Activated CD4-positive, alpha-beta T cell treated with anti-CD3 and anti-CD28 coated beads for 36 hours (primary cell): Measurements from ENCODE around the gene CCSER1. TPM values are rescaled to one million over a fixed set of nuclear protein-coding genes. Genes with fewer than 3 reads are reported as not detected.
"Not testable (repeated sequence)": the region's sequence is repeated elsewhere in the genome, so short reads cannot be mapped to it uniquely, and the experiment has no call there.

Source experiments
- ATAC-seq: fragments of 200-7000 bp; cut with Tn5 transposase; one replicate; pipeline ENCODE4 v1.10.0; 2021; ENCODE audit warnings: mild to moderate bottlenecking, moderate library complexity
- CTCF ChIA-PET: fragments of 350-600 bp; sonication (Branson Sonifier 250); formaldehyde crosslinking; loops from one replicate; lab custom pipeline; 2021; ENCODE audit warnings: antibody characterized with exemption; lab: Charles Lee
- POLR2A ChIA-PET: fragments of 350-600 bp; sonication (Branson Sonifier 250); formaldehyde crosslinking; loops from one replicate; lab custom pipeline; 2021; ENCODE audit warnings: antibody characterized with exemption, inconsistent platforms; lab: Charles Lee
- DNase-seq: peaks from one replicate; pipeline ENCODE4 v3.0.0-alpha.2; 2020
- H3K27ac Mint-ChIP-seq: one replicate; pipeline ENCODE4 v1.8.0; 2021; ENCODE audit warnings: mixed read lengths
- H3K27me3 Mint-ChIP-seq: one replicate; pipeline ENCODE4 v1.8.0; 2021; ENCODE audit warnings: mixed read lengths
- H3K36me3 Mint-ChIP-seq: one replicate; pipeline ENCODE4 v1.8.0; 2021; ENCODE audit warnings: low read depth, mixed read lengths
- H3K4me1 Mint-ChIP-seq: one replicate; pipeline ENCODE4 v1.8.0; 2021; ENCODE audit warnings: mixed read lengths
- H3K4me3 Mint-ChIP-seq: one replicate; pipeline ENCODE4 v1.8.0; 2021; ENCODE audit warnings: mild to moderate bottlenecking, moderate library complexity, mixed read lengths
- H3K9me3 Mint-ChIP-seq: one replicate; pipeline ENCODE4 v1.8.0; 2021; ENCODE audit warnings: low read depth, mixed read lengths
- intact Hi-C, 2 experiments: fragments of 100-400 bp; cut with DNase I in 1 of 2; cut with micrococcal nuclease in 1 of 2; formaldehyde crosslinking; loops; one replicate each; pipeline versions ENCODE4 v1.14.2 to v1.15.1; 2022 to 2024; cut with DNase I, micrococcal nuclease
- total RNA-seq, 2 experiments: library from RNA; stranded (reverse); gene quantifications; one replicate each; pipeline ENCODE4 v1.2.3, GENCODE V29; 2021

Gene CCSER1
- total RNA-seq, 2 experiments from 2014 or later, result 0.14 TPM; not detected in 1

GRCh38 chr4:90911724-90912434 lies 784.7 kb downstream of the CCSER1 start:
- H3K4me1 Mint-ChIP-seq, H3K9me3 Mint-ChIP-seq, H3K4me3 Mint-ChIP-seq, DNase-seq, intact Hi-C loops, H3K27ac Mint-ChIP-seq, POLR2A ChIA-PET, CTCF ChIA-PET, H3K36me3 Mint-ChIP-seq, ATAC-seq, H3K27me3 Mint-ChIP-seq: not testable (repeated sequence)

- intact Hi-C loops, result no loop called here
These were observed 795.0 kb downstream of the CCSER1 start for GRCh38 chr4:90922174-90922573.

DNA sequence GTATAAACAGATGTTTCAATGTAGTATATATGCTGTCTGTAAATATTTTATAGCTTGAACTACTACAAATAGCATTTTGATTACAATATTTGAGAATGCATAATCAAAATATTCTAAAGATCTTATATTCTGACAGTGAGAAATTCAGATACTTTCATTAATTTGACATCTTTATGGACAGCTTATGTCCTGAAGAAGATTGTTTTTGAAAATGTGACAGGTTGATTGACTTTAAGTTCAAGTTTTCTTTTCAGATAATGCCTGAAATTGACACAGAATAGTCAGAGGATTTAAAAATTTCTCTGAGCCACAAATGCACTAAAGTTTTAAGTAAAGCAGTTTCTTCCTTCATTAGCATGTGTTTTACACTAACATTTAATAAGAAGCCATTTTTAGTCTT lies 799.8 kb downstream of the CCSER1 start:
- ATAC-seq, result no peak
- Mint-ChIP-seq H3K4me3 (no peak overlapping the region), H3K9me3 (peaks cover 2% of the 10 kb centered on the region), H3K36me3 (no peaks in the 10 kb centered on the region), H3K4me1 (no peaks in the 10 kb centered on the region), H3K27ac (no peak overlapping the region), H3K27me3 (no peaks in the 10 kb centered on the region)
- ChIA-PET POLR2A (no interaction called here), CTCF (no interaction called here)
- intact Hi-C loops, result no loop called here
- no peak for DNase-seq

More at GRCh38 chr4:90922174-90922573, 795.0 kb downstream of the CCSER1 start:
- DNase-seq (no peak), ATAC-seq (no peak)
- no peaks in the 10 kb centered on the region for H3K9me3 Mint-ChIP-seq
- ChIA-PET POLR2A (no interaction called here), CTCF (no interaction called here)
- no peaks in the 10 kb centered on the region for H3K36me3 Mint-ChIP-seq
- H3K4me1 Mint-ChIP-seq, result no peaks in the 10 kb centered on the region
- H3K27me3 Mint-ChIP-seq, result no peaks in the 10 kb centered on the region
- no peak overlapping the region for H3K27ac Mint-ChIP-seq
- H3K4me3 Mint-ChIP-seq, result no peak overlapping the region

DNA sequence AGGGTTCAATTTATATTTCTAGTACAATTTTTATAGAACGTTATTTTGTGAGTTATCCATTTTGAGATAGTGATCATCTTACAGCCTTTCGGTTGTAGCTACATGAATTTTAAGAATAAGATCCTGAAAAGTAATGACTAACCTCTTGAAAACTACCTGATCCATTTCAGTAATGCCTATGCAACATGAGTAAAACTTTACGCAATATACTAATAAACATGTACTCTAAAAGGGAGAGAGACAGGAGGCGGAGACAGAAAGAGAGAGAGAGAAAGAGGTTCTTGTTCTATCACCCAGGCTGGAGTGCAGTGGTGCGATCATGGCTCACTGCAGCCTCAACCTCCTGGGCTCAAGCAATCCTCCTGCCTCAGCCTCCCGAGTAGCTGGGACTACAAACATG lies 816.1 kb downstream of the CCSER1 start:
- H3K9me3 Mint-ChIP-seq, result peaks cover 5% of the 10 kb centered on the region
- no peaks in the 10 kb centered on the region for H3K36me3 Mint-ChIP-seq
- ChIA-PET CTCF (no interaction called here), POLR2A (no interaction called here)
- no peak overlapping the region for H3K27ac Mint-ChIP-seq
- ATAC-seq (no peak), DNase-seq (no peak)
- no peaks in the 10 kb centered on the region for H3K4me1 Mint-ChIP-seq
- intact Hi-C loops, result no loop called here
- no peaks in the 10 kb centered on the region for H3K27me3 Mint-ChIP-seq
- H3K4me3 Mint-ChIP-seq, result no peak overlapping the region

GRCh38 chr4:90946945-90947344 lies 819.8 kb downstream of the CCSER1 start:
- Mint-ChIP-seq H3K36me3 (no peaks in the 10 kb centered on the region), H3K27ac (no peak overlapping the region), H3K4me1 (no peaks in the 10 kb centered on the region), H3K4me3 (no peak overlapping the region), H3K9me3 (peaks cover 5% of the 10 kb centered on the region), H3K27me3 (no peaks in the 10 kb centered on the region)
- ATAC-seq (no peak), DNase-seq (no peak)
- intact Hi-C loops, result no loop called here
- ChIA-PET CTCF (no interaction called here), POLR2A (no interaction called here)

DNA sequence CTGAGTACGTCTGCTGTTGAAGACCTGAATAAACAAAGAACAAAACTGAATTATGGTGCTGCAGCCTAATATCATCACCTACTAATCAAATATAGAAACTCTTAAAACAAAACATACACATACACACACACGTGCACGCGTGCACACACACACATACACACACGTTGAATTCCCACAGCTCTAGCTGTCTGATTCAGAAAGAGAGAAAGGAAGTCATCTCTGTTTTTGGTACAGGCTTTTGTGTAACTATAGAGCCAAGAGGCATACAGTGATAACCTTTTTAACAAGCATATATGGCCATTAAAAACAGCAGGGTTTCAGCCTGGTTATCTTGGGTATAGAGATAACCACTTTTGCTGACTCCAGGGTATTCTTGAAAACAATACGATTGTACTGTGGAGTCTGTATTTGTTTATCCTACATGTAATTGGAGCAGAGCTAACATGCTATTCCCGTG lies 823.2 kb downstream of the CCSER1 start:
- ChIA-PET POLR2A (no interaction called here), CTCF (no interaction called here)
- peaks cover 1% of the 10 kb centered on the region for H3K9me3 Mint-ChIP-seq
- H3K4me3 Mint-ChIP-seq, result no peak overlapping the region
- intact Hi-C loops, result no loop called here
- ATAC-seq (no peak), DNase-seq (no peak)
- H3K36me3 Mint-ChIP-seq, result no peaks in the 10 kb centered on the region
- H3K27me3 Mint-ChIP-seq, result no peaks in the 10 kb centered on the region
- H3K27ac Mint-ChIP-seq, result no peak overlapping the region
- H3K4me1 Mint-ChIP-seq, result no peaks in the 10 kb centered on the region

GRCh38 chr4:90951037-90951436 lies 823.8 kb downstream of the CCSER1 start:
- CTCF ChIA-PET, result no interaction called here
- no peaks in the 10 kb centered on the region for H3K36me3 Mint-ChIP-seq
- no peak for ATAC-seq
- H3K4me3 Mint-ChIP-seq, result no peak overlapping the region
- H3K4me1 Mint-ChIP-seq, result no peaks in the 10 kb centered on the region
- POLR2A ChIA-PET, result no interaction called here
- H3K9me3 Mint-ChIP-seq, result peaks cover 1% of the 10 kb centered on the region
- H3K27me3 Mint-ChIP-seq, result no peaks in the 10 kb centered on the region
- intact Hi-C loops, result no loop called here
- H3K27ac Mint-ChIP-seq, result no peak overlapping the region
- no peak for DNase-seq

DNA sequence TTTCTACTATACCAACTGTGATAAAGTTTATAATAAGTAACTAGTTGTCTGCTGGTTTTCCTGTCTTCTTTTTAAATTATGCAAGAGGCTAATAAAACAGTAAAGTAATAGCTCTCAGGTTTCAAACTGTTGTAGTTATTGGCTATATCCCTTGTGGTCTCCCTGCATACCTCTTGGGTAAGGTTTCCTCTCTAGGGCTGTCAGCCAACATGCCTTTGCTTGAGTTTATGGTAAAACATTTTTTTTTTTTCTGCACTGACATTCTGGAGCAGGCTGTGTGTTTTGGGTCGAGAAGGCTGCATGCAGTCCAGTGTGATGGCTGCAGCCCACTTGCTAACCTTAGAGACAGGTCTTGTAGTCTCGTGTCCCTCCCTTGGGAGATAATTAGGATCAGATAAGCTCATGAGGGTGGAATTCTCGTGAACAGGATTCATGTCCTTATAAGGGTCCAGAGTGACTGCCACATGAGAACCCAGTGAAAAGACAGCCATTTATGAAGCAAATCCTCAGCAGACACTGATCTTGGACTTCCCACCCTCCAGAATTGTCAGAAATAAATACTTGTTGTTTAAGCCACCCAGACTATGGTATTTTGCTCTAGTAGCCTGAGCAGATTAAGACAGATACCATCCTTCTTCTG lies 831.2 kb downstream of the CCSER1 start:
- ChIA-PET CTCF (no interaction called here), POLR2A (no interaction called here)
- H3K9me3 Mint-ChIP-seq, result peaks cover 2% of the 10 kb centered on the region
- intact Hi-C loops, result no loop called here
- no peaks in the 10 kb centered on the region for H3K27me3 Mint-ChIP-seq
- DNase-seq (no peak), ATAC-seq (no peak)
- H3K36me3 Mint-ChIP-seq, result no peaks in the 10 kb centered on the region
- no peak overlapping the region for H3K27ac Mint-ChIP-seq
- H3K4me1 Mint-ChIP-seq, result no peaks in the 10 kb centered on the region
- H3K4me3 Mint-ChIP-seq, result no peak overlapping the region

GRCh38 chr4:90960433-90960832 lies 833.2 kb downstream of the CCSER1 start:
- H3K4me1 Mint-ChIP-seq, result no peaks in the 10 kb centered on the region
- H3K27me3 Mint-ChIP-seq, result no peaks in the 10 kb centered on the region
- no peak for ATAC-seq
- DNase-seq, result no peak
- no peaks in the 10 kb centered on the region for H3K36me3 Mint-ChIP-seq
- H3K9me3 Mint-ChIP-seq, result peaks cover 6% of the 10 kb centered on the region
- ChIA-PET CTCF (no interaction called here), POLR2A (no interaction called here)
- intact Hi-C loops, result no loop called here
- H3K27ac Mint-ChIP-seq, result no peak overlapping the region
- no peak overlapping the region for H3K4me3 Mint-ChIP-seq

- Mint-ChIP-seq H3K9me3 (peaks cover 6% of the 10 kb centered on the region), H3K27ac (no peak overlapping the region), H3K4me3 (no peak overlapping the region), H3K4me1 (no peaks in the 10 kb centered on the region), H3K27me3 (no peaks in the 10 kb centered on the region), H3K36me3 (no peaks in the 10 kb centered on the region)
- intact Hi-C loops, result no loop called here
- ChIA-PET POLR2A (no interaction called here), CTCF (no interaction called here)
- no peak for ATAC-seq
- DNase-seq, result no peak
These were observed 833.6 kb downstream of the CCSER1 start for GRCh38 chr4:90960840-90961239.

GRCh38 chr4:90970021-90970420 lies 842.8 kb downstream of the CCSER1 start:
- ATAC-seq (no peak), DNase-seq (no peak)
- ChIA-PET CTCF (no interaction called here), POLR2A (no interaction called here)
- Mint-ChIP-seq H3K27ac (no peak overlapping the region), H3K4me3 (no peak overlapping the region), H3K36me3 (no peaks in the 10 kb centered on the region), H3K4me1 (no peaks in the 10 kb centered on the region), H3K27me3 (no peaks in the 10 kb centered on the region), H3K9me3 (peaks cover 4% of the 10 kb centered on the region)
- intact Hi-C loops, result no loop called here

DNA sequence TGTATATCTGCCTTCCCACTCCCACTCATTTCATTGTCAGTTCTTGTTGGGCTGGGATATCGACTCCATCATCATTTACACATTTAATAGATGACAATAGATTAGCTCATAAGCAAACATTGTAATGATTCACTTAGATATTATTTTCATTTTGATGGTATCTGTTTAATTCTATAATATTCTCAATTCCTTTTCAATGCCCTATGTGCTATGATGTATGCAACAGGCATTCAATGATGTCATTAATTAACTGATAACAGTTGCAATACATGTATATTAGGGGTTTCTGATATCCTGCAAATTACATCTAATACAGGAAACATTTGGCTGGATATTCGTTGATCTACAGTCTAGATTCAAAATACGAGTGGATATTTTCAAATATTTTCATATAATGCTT lies 850.5 kb downstream of the CCSER1 start:
- CTCF ChIA-PET, result no interaction called here

More for the DNA sequence above, 850.5 kb downstream of the CCSER1 start:
- ATAC-seq (no peak), DNase-seq (no peak)
- POLR2A ChIA-PET, result no interaction called here
- peaks cover 4% of the 10 kb centered on the region for H3K9me3 Mint-ChIP-seq
- H3K27ac Mint-ChIP-seq, result no peak overlapping the region
- intact Hi-C loops, result no loop called here
- no peaks in the 10 kb centered on the region for H3K36me3 Mint-ChIP-seq
- H3K27me3 Mint-ChIP-seq, result no peaks in the 10 kb centered on the region
- no peaks in the 10 kb centered on the region for H3K4me1 Mint-ChIP-seq
- no peak overlapping the region for H3K4me3 Mint-ChIP-seq
